K562 (cell line): Measurements from ENCODE around the gene TMEM217. TPM values are rescaled to one million over a fixed set of nuclear protein-coding genes. Genes with fewer than 3 reads are reported as not detected.

ENCODE experiments used
- ATAC-seq: fragments of 200-7000 bp; cut with Tn5 transposase; 3 replicates; pipeline ENCODE4 v1.9.1; 2020; ENCODE audit warnings: moderate library complexity
- BruUV-seq: library from RNA; stranded (reverse); fragments of 400-500 nt; replicated peaks from 2 replicates; lab custom pipeline; 2021; lab: Mats Ljungman, UMichigan
- CTCF ChIA-PET: fragments of 300-600 bp; formaldehyde crosslinking; extraction: SDS; loops from one replicate; lab custom pipeline; 2021; ENCODE audit warnings: low intra/inter-chr PET ratio; lab: Yijun Ruan, JAX
- POLR2A ChIA-PET: fragments of 300-600, 350-650 bp; sonication (Branson Sonifier 250); formaldehyde crosslinking; extraction: SDS; loops from one replicate; lab custom pipeline; 2021; ENCODE audit warnings: antibody characterized with exemption, inconsistent platforms; lab: Yijun Ruan, JAX
- DNase-seq, 4 experiments: peaks; one replicate each; pipeline versions ENCODE4 v3.0.0 to v3.0.0-alpha.2; 2011 to 2018; ENCODE audit warnings: low spot score in 3 of 4, mixed read lengths in 3 of 4; ENCODE audit errors: extremely low read depth in 1 of 4
- FAIRE-seq: peaks from 2 replicates; lab custom pipeline; 2011; peaks lifted over from hg19 to GRCh38; lab: Jason Lieb, UNC
- H2AFZ ChIP-seq: 2 replicates; pipeline ENCODE4 v1.6.0; 2011; ENCODE audit warnings: low read depth, low read length, control low read depth, inconsistent platforms
- H3K27ac ChIP-seq: fragments of 200-600 bp; 3 replicates; pipeline ENCODE4 v1.8.0; 2011; ENCODE audit warnings: low read depth, mild to moderate bottlenecking, control low read depth, inconsistent platforms, low read length, moderate library complexity, mixed read lengths; ENCODE audit errors: extremely low read depth
- H3K27me3 ChIP-seq, 2 experiments: fragments of 300-600 bp in 1 of 2; 2 replicates in 1 of 2; 3 replicates in 1 of 2; pipeline versions ENCODE4 v1.6.0 to v1.8.0; 2011; ENCODE audit warnings: inconsistent platforms in 2 of 2, low read length in 2 of 2, mild to moderate bottlenecking in 1 of 2, mixed read lengths in 1 of 2, moderate library complexity in 1 of 2; ENCODE audit not compliant: control insufficient read depth in 2 of 2, insufficient read depth in 2 of 2
- H3K36me3 ChIP-seq: fragments of 300-600 bp; 3 replicates; pipeline ENCODE4 v1.8.0; 2011; ENCODE audit warnings: mild to moderate bottlenecking, low read length, inconsistent platforms; ENCODE audit not compliant: control insufficient read depth, insufficient read depth
- H3K4me1 ChIP-seq, 2 experiments: fragments of 200-600 bp in 1 of 2; replicated peaks in 1 of 2; 2 replicates in 1 of 2; 3 replicates in 1 of 2; pipeline versions ENCODE4 v1.5.1 to v1.8.0; 2011; ENCODE audit warnings: inconsistent platforms in 2 of 2, low read length in 2 of 2, mild to moderate bottlenecking in 1 of 2, mixed read lengths in 1 of 2, moderate library complexity in 1 of 2; ENCODE audit not compliant: control insufficient read depth in 2 of 2, insufficient read depth in 2 of 2
- H3K4me2 ChIP-seq: 2 replicates; pipeline ENCODE4 v1.6.1; 2011; ENCODE audit warnings: low read length, control low read depth, inconsistent platforms, mixed read lengths; ENCODE audit not compliant: insufficient read depth
- H3K4me3 ChIP-seq: fragments of 200-600 bp; sonication (generic), shearing (Covaris generic); 2 replicates; pipeline ENCODE4 v1.5.1; 2016; ENCODE audit warnings: control low read depth, inconsistent platforms
- H3K79me2 ChIP-seq: fragments of 200-600 bp; 3 replicates; pipeline ENCODE4 v1.8.0; 2011; ENCODE audit warnings: low read length, inconsistent platforms; ENCODE audit not compliant: control insufficient read depth, insufficient read depth
- H3K9ac ChIP-seq, 2 experiments: 2 replicates each; pipeline versions ENCODE4 v1.6.0 to v1.6.1; 2011; ENCODE audit warnings: low read depth in 2 of 2, low read length in 2 of 2, control low read depth in 1 of 2, inconsistent platforms in 1 of 2, mild to moderate bottlenecking in 1 of 2, mixed read lengths in 1 of 2; ENCODE audit not compliant: insufficient read depth in 1 of 2
- H3K9me1 ChIP-seq: one replicate; pipeline ENCODE4 v1.6.0; 2011; ENCODE audit warnings: inconsistent platforms, mild to moderate bottlenecking, low read length, moderate library complexity; ENCODE audit not compliant: control insufficient read depth, insufficient read depth
- H3K9me3 ChIP-seq: replicated peaks from 2 replicates; pipeline ENCODE4 v1.5.1; 2011; ENCODE audit warnings: low read depth, low read length, inconsistent platforms; ENCODE audit not compliant: control insufficient read depth, insufficient read depth
- H4K20me1 ChIP-seq: replicated peaks from 2 replicates; pipeline ENCODE4 v1.6.1; 2011; ENCODE audit warnings: low read length, inconsistent platforms, mixed read lengths; ENCODE audit not compliant: control insufficient read depth, insufficient read depth
- DIDO1 ChIP-seq: fragments of 450-650 bp; IDR thresholded peaks from 2 replicates; pipeline ENCODE4 v1.6.1; 2016; ENCODE audit warnings: low read depth, missing biosample characterization, missing genetic modification characterization
- FOXP4 ChIP-seq: sonication (generic); formaldehyde crosslinking; IDR thresholded peaks from 2 replicates; pipeline ENCODE4 v1.8.0; 2022; ENCODE audit warnings: mild to moderate bottlenecking, missing genetic modification reagents, borderline replicate concordance
- PBX2 ChIP-seq, 2 experiments: IDR thresholded peaks in 1 of 2; conservative IDR thresholded peaks in 1 of 2; 2 replicates each; pipeline ENCODE4 v1.6.1; 2016; ENCODE audit warnings: low read depth in 2 of 2, mild to moderate bottlenecking in 1 of 2, missing compliant biosample characterization in 1 of 2, missing genetic modification characterization in 1 of 2, moderate library complexity in 1 of 2
- ZEB2 ChIP-seq: fragments of 450-650 bp; IDR thresholded peaks from 2 replicates; pipeline ENCODE4 v1.6.1; 2016
- ZNF551 ChIP-seq: fragments of 250-450 bp; sonication (Bioruptor Pico); IDR thresholded peaks from 2 replicates; pipeline ENCODE4 v1.5.0; 2021; ENCODE audit warnings: mild to moderate bottlenecking, moderate library complexity
- WGBS: fragments of 100-300 bp; shearing (Covaris generic); methylation state at CpG from one replicate; pipeline ENCODE4 v1.1.6; 2016; ENCODE audit warnings: low coverage, mixed read lengths; ENCODE audit not compliant: insufficient coverage; ENCODE audit errors: missing lambda C conversion rate; 5-methylcytosine and 5-hydroxymethylcytosine counted together
- in situ Hi-C: fragments of 300-500 bp; cut with MboI; formaldehyde crosslinking; loops from 4 replicates; pipeline ENCODE4 v1.15.0; 2018; ENCODE audit warnings: inconsistent platforms, mixed read lengths
- intact Hi-C: fragments of 100-400 bp; cut with micrococcal nuclease; formaldehyde crosslinking; loops from 2 replicates; pipeline ENCODE4 v1.14.2; 2022
- polyA plus RNA-seq, 8 experiments: library from polyadenylated mRNA; depleted of rRNA in 4 of 8; stranded (reverse) in 5 of 8; unstranded in 3 of 8; fragments of >200 nt; fragmentation: Nextera tagmentation in 2 of 8; fragmentation: Illumina TruSeq in 1 of 8; extraction: Ambion mirVana in 2 of 8; extraction: Trizol in 1 of 8; gene quantifications; 2 replicates each; pipeline versions ENCODE4 v1.2.1 to v1.2.3, GENCODE V29; 2011 to 2014; ENCODE audit warnings: inconsistent platforms in 1 of 8, missing spikeins in 1 of 8
- total RNA-seq, 7 experiments: library from RNA; depleted of rRNA in 6 of 7; stranded (reverse); fragments of >200 nt in 6 of 7; fragmentation: Illumina TruSeq in 2 of 7; extraction: Trizol in 2 of 7; gene quantifications; 2 replicates each; pipeline versions ENCODE4 v1.2.1 to v1.2.3, GENCODE V29; 2011 to 2021; ENCODE audit warnings: low replicate concordance in 1 of 7
- TF ChIP-seq, protein P1 (sequence below), 2 experiments: fragments of 450-650 bp; IDR thresholded peaks; 2 replicates each; pipeline ENCODE4 v1.6.1; 2018; ENCODE audit warnings: mild to moderate bottlenecking in 2 of 2, low read depth in 1 of 2; ENCODE audit not compliant: partially characterized antibody in 2 of 2

TMEM217 gene
- total and polyA plus RNA-seq, 9 of the 15 experiments (the other 6 are each of a cell fraction or from before 2014, with no cell fraction given): 1.3 to 8.0 (median 1.9) TPM

GRCh38 chr6:37238381-37238780, 19.6 kb downstream of the TMEM217 start:
- Histone ChIP-seq H3K9me3 (0 out of 2 replicates have a peak, but pooled peaks cover 3% of the 10 kb centered on the region), H3K9ac (no peak overlapping the region), H4K20me1 (no peaks in the 10 kb centered on the region), H3K79me2 (no peaks in the 10 kb centered on the region), H3K27ac (no peak overlapping the region), H3K4me3 (no peak overlapping the region), H3K4me2 (no peak overlapping the region), H3K4me1 (peaks cover under 1 to 40% of the 10 kb centered on the region in 2 experiments), H3K36me3 (no peaks in the 10 kb centered on the region; the same call in 2 of the 3 replicates), H3K9me1 (no peaks in the 10 kb centered on the region), H3K27me3 (no peaks in the 10 kb centered on the region), H2AFZ (no peak overlapping the region)
- no peak for DNase-seq
- no peak for ATAC-seq
- POLR2A ChIA-PET: interaction anchor here (0.7 to 1.8 kb wide), 2 partner anchors 19 to 174 kb away, joined by 3 to 7 read pairs; partner anchors contain the start of genes TBC1D22B and TMEM217
- TF ChIP-seq ZEB2 (no peak), DIDO1 (tag) (no peak), PBX2 (CRISPR knock-in tag; IDR thresholded peaks at IDR 0.05; ENCODE audit: low read depth) (no peak), PBX2 (tag; conservative IDR thresholded peaks at IDR 0.05; ENCODE audit: low read depth) (no peak), FOXP4 (no peak), ZNF551 (no peak)
- TF ChIP-seq, protein P1, sequence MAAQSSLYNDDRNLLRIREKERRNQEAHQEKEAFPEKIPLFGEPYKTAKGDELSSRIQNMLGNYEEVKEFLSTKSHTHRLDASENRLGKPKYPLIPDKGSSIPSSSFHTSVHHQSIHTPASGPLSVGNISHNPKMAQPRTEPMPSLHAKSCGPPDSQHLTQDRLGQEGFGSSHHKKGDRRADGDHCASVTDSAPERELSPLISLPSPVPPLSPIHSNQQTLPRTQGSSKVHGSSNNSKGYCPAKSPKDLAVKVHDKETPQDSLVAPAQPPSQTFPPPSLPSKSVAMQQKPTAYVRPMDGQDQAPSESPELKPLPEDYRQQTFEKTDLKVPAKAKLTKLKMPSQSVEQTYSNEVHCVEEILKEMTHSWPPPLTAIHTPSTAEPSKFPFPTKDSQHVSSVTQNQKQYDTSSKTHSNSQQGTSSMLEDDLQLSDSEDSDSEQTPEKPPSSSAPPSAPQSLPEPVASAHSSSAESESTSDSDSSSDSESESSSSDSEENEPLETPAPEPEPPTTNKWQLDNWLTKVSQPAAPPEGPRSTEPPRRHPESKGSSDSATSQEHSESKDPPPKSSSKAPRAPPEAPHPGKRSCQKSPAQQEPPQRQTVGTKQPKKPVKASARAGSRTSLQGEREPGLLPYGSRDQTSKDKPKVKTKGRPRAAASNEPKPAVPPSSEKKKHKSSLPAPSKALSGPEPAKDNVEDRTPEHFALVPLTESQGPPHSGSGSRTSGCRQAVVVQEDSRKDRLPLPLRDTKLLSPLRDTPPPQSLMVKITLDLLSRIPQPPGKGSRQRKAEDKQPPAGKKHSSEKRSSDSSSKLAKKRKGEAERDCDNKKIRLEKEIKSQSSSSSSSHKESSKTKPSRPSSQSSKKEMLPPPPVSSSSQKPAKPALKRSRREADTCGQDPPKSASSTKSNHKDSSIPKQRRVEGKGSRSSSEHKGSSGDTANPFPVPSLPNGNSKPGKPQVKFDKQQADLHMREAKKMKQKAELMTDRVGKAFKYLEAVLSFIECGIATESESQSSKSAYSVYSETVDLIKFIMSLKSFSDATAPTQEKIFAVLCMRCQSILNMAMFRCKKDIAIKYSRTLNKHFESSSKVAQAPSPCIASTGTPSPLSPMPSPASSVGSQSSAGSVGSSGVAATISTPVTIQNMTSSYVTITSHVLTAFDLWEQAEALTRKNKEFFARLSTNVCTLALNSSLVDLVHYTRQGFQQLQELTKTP (IDR thresholded peaks at IDR 0.05; ENCODE audit: low read depth in 1 of 2, partially characterized antibody in 2 of 2): no peak
- intact Hi-C loops (no loop called here), in situ Hi-C loops (no loop called here)
- CTCF ChIA-PET: no interaction called here
- 60% methylated on average over 1 of the region's 1 CpG for WGBS
- no peak for FAIRE-seq
- BruUV-seq: no TSS peak
